ENCODE measurements around the gene FAHD2A. TPM values are rescaled to one million over a fixed set of nuclear protein-coding genes. Genes with fewer than 3 reads are reported as not detected.
A peak's percentile ranks its signal among the peaks of the same experiment; 100 is the strongest.

The FAHD2A gene
- total and polyA plus RNA-seq, 2 donors (not counting 3 experiments of a cell fraction or from before 2014, with no cell fraction given): 33.1 to 37.0 TPM

DNA sequence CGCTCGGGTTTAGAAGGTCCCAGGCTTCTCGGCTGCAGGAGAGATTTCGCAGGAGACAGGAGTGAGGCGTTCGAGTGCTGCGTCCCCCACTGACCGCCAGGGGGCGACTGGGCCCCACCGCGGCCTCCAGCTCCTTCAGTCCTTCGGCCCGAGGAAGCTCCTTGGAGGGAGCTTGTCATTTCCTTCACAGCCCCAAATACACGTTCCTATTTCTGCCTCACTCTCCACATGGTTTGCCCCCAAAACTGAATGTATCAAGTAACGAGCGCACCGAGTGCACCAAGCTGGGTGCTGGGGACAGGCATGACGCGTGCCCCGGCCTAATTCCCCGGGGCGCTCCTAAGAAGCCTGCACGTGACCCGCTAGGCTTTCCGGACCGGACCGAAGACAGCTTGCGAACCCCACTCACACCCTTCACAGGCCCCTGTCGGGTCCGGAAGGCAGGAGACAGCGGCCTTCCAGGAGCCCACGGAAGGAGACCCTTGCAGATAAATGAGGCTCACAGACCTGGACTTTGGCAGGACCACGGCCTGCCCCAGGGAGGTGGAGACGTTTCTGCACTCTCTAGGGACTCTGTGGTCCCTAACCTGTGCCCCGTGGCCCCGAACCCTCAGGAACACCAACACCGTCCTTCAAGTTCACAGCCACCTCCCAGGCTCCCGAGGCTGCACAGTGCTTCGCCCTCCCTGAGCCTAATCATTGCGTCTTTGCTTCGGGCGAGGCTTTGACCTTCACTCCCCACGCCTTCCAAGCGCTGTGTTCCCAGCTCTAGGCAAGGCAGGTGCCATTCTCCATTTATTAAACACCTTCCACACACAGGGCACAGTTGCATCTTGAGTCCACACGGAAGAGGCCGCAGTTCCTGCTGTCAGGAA, 13.0 kb upstream of the FAHD2A start:
- Histone ChIP-seq H3K27me3 (ENCODE audit: control insufficient read depth in 2 of 2, insufficient read depth in 2 of 2, low read length in 2 of 2) (no peaks in the 10 kb centered on the region), H3K4me1 (ENCODE audit: control insufficient read depth, extremely low read depth, insufficient read depth, low read length) (no peaks in the 10 kb centered on the region), H3K79me2 (ENCODE audit: control insufficient read depth, insufficient read depth, low read length) (no peaks in the 10 kb centered on the region), H4K20me1 (replicated peaks; ENCODE audit: control insufficient read depth, extremely low read depth, insufficient read depth, low read length) (no peaks in the 10 kb centered on the region), H3K4me2 (ENCODE audit: insufficient read depth, low read length) (no peak overlapping the region), H3K4me3 (replicated peaks in 1 of 3; ENCODE audit: insufficient read depth in 1 of 3, low read depth in 1 of 3, low read length in 3 of 3) (no peak overlapping the region), H3K9ac (replicated peaks; ENCODE audit: extremely low read depth, insufficient read depth, low read length) (no peak overlapping the region), H2AFZ (ENCODE audit: low read depth, low read length) (peak overlapping the region; percentile 60), H3K27ac (ENCODE audit: insufficient read depth, low read depth, low read length) (no peak overlapping the region), H3K36me3 (ENCODE audit: control insufficient read depth in 2 of 2, extremely low read depth in 1 of 2, insufficient read depth in 2 of 2, low read length in 2 of 2) (no peaks in the 10 kb centered on the region), H3K9me3 (replicated peaks; ENCODE audit: control insufficient read depth, insufficient read depth, low read length) (no peaks in the 10 kb centered on the region), H3K9me1 (replicated peaks; ENCODE audit: control insufficient read depth, extremely low read depth, insufficient read depth, low read length) (no peaks in the 10 kb centered on the region)
- DNase-seq (ENCODE audit: low read depth, low spot score): peak; percentile 50
- ChIA-PET CTCF (interaction anchor here (0.6 to 3.0 kb wide), 25 partner anchors 8 to 727 kb away, joined by 3 to 35 read pairs (median 4); partner anchors contain the start of genes FAHD2A and ZNF2), POLR2A (no interaction called here)
- FAIRE-seq: peak; percentile 12
- dilution Hi-C loops (cut with MboI; ENCODE audit: extremely low pct_ligation_motif_present, low sequenced_read_pairs) (no loop called here), intact Hi-C loops (cut with micrococcal nuclease) (loop anchor here (1.0 to 5.0 kb wide), 3 partner anchors 13 to 340 kb away; partner anchors contain the start of gene FAHD2A)
- no peak for TF ChIP-seq GATA2 (IDR thresholded peaks at IDR 0.05; ENCODE audit: insufficient read depth, insufficient read length, low read depth, low read length)
- no peak for TF ChIP-seq FOS (IDR thresholded peaks at IDR 0.05; ENCODE audit: borderline replicate concordance, insufficient read depth, low read length)
- no peak for TF ChIP-seq JUN (IDR thresholded peaks at IDR 0.05; ENCODE audit: borderline replicate concordance, insufficient read depth, insufficient read length, low read depth)
- TF ChIP-seq, protein P1, sequence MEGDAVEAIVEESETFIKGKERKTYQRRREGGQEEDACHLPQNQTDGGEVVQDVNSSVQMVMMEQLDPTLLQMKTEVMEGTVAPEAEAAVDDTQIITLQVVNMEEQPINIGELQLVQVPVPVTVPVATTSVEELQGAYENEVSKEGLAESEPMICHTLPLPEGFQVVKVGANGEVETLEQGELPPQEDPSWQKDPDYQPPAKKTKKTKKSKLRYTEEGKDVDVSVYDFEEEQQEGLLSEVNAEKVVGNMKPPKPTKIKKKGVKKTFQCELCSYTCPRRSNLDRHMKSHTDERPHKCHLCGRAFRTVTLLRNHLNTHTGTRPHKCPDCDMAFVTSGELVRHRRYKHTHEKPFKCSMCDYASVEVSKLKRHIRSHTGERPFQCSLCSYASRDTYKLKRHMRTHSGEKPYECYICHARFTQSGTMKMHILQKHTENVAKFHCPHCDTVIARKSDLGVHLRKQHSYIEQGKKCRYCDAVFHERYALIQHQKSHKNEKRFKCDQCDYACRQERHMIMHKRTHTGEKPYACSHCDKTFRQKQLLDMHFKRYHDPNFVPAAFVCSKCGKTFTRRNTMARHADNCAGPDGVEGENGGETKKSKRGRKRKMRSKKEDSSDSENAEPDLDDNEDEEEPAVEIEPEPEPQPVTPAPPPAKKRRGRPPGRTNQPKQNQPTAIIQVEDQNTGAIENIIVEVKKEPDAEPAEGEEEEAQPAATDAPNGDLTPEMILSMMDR (IDR thresholded peaks at IDR 0.05; ENCODE audit: extremely low read depth in 1 of 2, insufficient read depth in 1 of 2, low read depth in 1 of 2, low read length in 2 of 2): peak; percentile 93 to 99
- no TSS peak for BruUV-seq (replicated peaks)
